Measurements from ENCODE around the gene MED12L. TPM values are rescaled to one million over a fixed set of nuclear protein-coding genes. Genes with fewer than 3 reads are reported as not detected.

MED12L gene
- polyA plus RNA-seq, 1 experiment, result 0.06 TPM

- no peak for DNase-seq (ENCODE audit: low read depth)
- TF ChIP-seq CTCF (IDR thresholded peaks at IDR 0.05; ENCODE audit: insufficient read depth, low read depth, low read length), result no peak
- Histone ChIP-seq H3K27me3 (ENCODE audit: control insufficient read depth, insufficient read depth, low read length) (no peaks in the 10 kb centered on the region), H3K36me3 (ENCODE audit: control insufficient read depth, insufficient read depth, low read length) (no peaks in the 10 kb centered on the region), H3K4me3 (ENCODE audit: low read depth, low read length) (no peak overlapping the region)
- POLR2A ChIA-PET, result no interaction called here
- CTCF ChIA-PET, result interaction anchor here (1.0 to 1.6 kb wide), 3 partner anchors 11 to 28 kb away, joined by 4 to 5 read pairs (median 4); no protein-coding TSS in a partner anchor
Measured at GRCh38 chr3:151410891-151411559, 325.6 kb downstream of the MED12L start.

GRCh38 chr3:151412989-151413388 lies 327.5 kb downstream of the MED12L start:
- Histone ChIP-seq H3K27me3 (ENCODE audit: control insufficient read depth, insufficient read depth, low read length) (no peaks in the 10 kb centered on the region), H3K36me3 (ENCODE audit: control insufficient read depth, insufficient read depth, low read length) (no peaks in the 10 kb centered on the region), H3K4me3 (ENCODE audit: low read depth, low read length) (no peak overlapping the region)
- DNase-seq (ENCODE audit: low read depth), result no peak
- POLR2A ChIA-PET, result no interaction called here
- TF ChIP-seq CTCF (IDR thresholded peaks at IDR 0.05; ENCODE audit: insufficient read depth, low read depth, low read length), result no peak
- CTCF ChIA-PET, result interaction anchor here (1.3 kb wide), 1 partner anchor 15 kb away, joined by 6 read pairs; no protein-coding TSS in a partner anchor

- TF ChIP-seq CTCF (IDR thresholded peaks at IDR 0.05; ENCODE audit: insufficient read depth, low read depth, low read length), result no peak
- DNase-seq (ENCODE audit: low read depth), result no peak
- no peaks in the 10 kb centered on the region for H3K36me3 ChIP-seq (ENCODE audit: control insufficient read depth, insufficient read depth, low read length)
- no peaks in the 10 kb centered on the region for H3K27me3 ChIP-seq (ENCODE audit: control insufficient read depth, insufficient read depth, low read length)
- CTCF ChIA-PET, result no interaction called here
- POLR2A ChIA-PET, result no interaction called here
- H3K4me3 ChIP-seq (ENCODE audit: low read depth, low read length), result no peak overlapping the region
Measured at GRCh38 chr3:151415289-151415688, 329.8 kb downstream of the MED12L start.

GRCh38 chr3:151419806-151420205 lies 334.3 kb downstream of the MED12L start:
- DNase-seq (ENCODE audit: low read depth), result no peak
- H3K36me3 ChIP-seq (ENCODE audit: control insufficient read depth, insufficient read depth, low read length), result no peaks in the 10 kb centered on the region
- ChIA-PET POLR2A (no interaction called here), CTCF (no interaction called here)
- H3K4me3 ChIP-seq (ENCODE audit: low read depth, low read length), result no peak overlapping the region
- H3K27me3 ChIP-seq (ENCODE audit: control insufficient read depth, insufficient read depth, low read length), result no peaks in the 10 kb centered on the region
- no peak for TF ChIP-seq CTCF (IDR thresholded peaks at IDR 0.05; ENCODE audit: insufficient read depth, low read depth, low read length)

- H3K36me3 ChIP-seq (ENCODE audit: control insufficient read depth, insufficient read depth, low read length), result no peaks in the 10 kb centered on the region
- CTCF ChIA-PET, result interaction anchor here (1.1 to 2.6 kb wide), 3 partner anchors 11 to 128 kb away, joined by 3 to 7 read pairs (median 5); no protein-coding TSS in a partner anchor
- H3K4me3 ChIP-seq (ENCODE audit: low read depth, low read length), result no peak overlapping the region
- no peak for DNase-seq (ENCODE audit: low read depth)
- H3K27me3 ChIP-seq (ENCODE audit: control insufficient read depth, insufficient read depth, low read length), result no peaks in the 10 kb centered on the region
- no peak for TF ChIP-seq CTCF (IDR thresholded peaks at IDR 0.05; ENCODE audit: insufficient read depth, low read depth, low read length)
- POLR2A ChIA-PET, result no interaction called here
Measured at GRCh38 chr3:151421938-151422337, 336.5 kb downstream of the MED12L start.
